DMS79 (cell line): Measurements from ENCODE around the gene CCNL1.
A peak's percentile ranks its signal among the peaks of the same experiment; 100 is the strongest.
"Not testable (repeated sequence)": the region's sequence is repeated elsewhere in the genome, so short reads cannot be mapped to it uniquely, and the experiment has no call there.

Experiments
- DNase-seq: peaks from one replicate; lab custom pipeline; 2025; lab: John Stamatoyannopoulos, UW

Gene CCNL1

DNA sequence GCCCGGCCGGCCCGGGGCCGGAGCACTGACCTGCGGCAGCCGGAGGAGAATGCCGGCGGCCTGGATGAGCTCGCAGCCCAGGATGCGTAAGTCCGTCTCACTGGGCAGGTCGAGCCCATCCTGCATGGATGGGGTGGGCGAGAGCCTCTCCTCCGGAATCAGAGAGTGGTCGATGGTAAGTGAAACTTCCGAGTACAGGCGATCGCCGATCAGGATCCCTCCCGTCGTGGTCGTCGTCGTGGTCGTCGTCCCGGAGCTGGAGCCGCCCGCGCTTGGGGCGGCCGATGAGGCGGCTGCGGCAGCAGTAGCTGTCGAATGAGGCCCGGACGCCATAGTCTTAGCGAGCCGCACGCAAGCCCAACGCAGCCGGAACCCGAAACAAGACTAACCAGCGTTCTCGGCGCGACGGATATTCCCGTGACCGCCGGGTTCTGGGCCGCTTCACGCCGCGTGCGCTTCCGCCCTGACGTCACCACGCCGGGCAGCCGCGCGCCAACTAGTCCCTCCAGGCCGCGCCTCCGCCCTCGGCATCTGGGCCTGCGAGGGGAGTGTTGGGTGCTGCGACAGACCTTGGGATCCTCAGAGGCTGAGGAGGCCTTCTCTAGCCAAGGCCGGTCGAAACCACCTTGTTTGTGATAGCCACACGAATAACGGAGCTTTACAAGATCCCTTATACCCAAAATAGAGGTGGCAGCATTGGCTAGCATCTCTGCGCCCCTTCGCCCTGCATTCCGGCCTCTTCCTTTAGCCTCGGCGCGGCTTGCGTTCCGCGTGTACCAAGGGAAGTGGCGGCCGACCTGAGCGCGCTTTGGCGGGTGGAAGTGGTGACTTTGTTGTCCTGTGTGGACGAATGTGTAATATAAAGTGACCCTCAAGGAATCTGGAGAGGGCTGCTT lies at the start of gene CCNL1:
CCNL1 (minus strand) TSS at position 386 of the 896 bp plus-strand sequence; CDS start at position 333, 53 bp downstream.
- peak; percentile 86 for DNase-seq

DNA sequence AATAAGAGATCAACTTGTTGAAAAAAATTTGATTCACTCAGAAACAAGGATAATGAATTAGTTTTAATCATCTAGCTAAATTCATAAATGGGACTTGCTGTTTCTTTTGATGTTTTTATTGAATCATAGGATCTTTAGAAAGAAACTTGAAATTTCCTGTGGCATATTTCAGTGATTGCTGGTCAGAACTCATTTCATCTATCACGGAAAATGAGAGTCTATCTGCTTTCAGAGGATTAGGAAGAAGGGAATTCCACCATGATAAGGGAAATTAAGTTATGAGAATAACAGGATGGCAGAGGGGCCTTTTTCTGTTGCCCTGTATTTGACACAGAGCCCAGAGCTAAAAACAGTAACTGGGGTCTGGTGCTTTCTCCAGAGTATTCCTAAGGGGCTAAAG lies 44.9 kb upstream of the CCNL1 start:
- DNase-seq = no peak

DNA sequence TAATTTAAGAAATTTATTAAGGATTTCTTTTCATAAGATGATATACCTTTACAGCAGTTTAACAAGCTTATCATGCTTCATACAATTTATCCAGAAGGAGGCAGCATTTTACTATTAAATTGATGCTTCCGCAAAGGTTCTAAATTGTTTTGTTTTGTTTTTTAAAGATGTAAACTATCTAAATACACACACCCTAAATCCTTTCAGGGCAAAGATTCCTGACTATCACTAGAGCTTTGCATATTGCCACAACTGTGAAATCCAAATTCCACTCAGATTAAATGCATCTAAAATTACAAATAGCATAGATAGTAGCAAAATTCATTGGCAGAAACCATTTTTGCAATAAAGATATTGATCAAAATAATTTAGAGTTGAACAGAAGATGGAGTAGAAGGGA lies 44.5 kb upstream of the CCNL1 start:
- no peak for DNase-seq

DNA sequence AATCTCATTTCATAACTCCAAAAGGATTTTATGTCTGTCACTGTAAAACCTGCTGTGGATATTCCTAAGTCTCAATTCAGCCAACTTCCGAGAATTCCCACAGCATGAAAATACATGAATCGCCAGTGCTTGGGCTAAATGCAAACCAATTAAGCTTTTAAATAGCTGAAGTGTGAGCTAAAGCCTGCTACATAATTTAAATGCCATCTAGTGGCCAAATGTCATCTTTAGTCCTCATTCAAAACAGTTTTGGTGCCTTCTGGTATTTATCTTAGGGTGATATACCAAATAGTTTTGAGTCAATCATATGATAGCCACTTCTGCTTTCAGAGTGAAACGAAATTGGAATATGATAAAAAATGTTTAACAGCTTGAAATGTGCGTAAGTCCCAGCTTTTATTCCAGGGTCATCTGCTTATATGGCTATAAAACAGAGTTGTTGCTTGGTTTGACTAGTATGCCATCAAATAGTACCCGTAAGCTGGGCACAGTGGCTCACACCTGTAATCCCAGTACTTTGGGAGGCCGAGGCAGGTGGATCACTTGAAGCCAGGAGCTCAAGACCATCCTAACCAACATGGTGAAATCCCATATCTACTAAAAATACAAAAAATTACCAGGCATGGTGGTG lies 41.8 kb upstream of the CCNL1 start:
- DNase-seq = no peak

DNA sequence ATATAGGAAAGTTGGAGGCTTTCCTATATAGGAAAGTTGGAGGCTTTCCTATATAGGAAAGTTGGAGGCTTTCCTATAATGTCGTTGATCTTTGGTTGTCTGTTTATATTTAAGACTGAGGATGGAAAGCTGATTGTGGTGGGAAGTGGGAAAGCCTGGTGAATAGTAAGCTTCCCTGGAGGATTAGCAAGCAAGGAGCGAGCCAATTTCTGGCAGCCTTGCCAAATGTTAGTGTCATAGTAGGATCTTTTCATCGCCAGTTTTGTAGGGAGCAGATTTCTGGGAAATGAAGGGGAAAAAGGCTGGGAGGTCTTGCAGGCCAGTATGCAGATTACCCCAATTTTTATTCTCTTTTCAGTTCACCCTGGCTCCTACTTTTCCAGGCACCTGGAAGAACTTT lies 39.9 kb upstream of the CCNL1 start:
- DNase-seq = no peak

DNA sequence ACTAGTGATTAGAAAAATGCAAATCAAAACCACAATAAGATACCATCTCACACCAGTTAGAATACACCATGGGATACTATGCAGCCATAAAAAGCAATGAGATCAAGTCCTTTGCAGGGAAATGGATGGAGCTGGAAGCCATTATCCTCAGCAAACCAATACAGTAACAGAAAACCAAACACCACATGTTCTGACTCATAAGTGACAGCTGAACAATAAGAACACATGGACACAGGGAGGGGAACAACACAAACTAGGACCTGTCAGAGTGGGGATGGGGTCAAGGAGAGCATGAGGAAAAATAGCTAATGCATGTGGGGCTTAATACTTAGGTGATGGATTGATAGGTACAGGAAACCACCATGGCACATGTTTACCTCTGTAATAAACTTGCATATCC lies 36.0 kb upstream of the CCNL1 start:
- no peak for DNase-seq

DNA sequence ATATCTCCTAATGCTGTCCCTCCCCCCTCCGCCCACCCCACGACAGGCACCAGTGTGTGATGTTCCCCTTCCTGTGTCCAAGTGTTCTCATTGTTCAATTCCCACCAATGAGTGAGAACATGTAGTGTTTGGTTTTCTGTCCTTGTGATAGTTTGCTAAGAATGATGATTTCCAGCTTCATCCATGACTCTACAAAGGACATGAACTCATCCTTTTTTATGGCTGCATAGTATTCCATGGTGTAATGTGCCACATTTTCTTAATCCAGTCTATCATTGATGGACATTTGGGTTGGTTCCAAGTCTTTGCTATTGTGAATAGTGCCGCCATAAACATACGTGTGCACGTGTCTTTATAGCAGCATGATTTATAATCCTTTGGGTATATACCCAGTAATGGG lies 31.2 kb upstream of the CCNL1 start:
- not testable (repeated sequence) for DNase-seq

DNA sequence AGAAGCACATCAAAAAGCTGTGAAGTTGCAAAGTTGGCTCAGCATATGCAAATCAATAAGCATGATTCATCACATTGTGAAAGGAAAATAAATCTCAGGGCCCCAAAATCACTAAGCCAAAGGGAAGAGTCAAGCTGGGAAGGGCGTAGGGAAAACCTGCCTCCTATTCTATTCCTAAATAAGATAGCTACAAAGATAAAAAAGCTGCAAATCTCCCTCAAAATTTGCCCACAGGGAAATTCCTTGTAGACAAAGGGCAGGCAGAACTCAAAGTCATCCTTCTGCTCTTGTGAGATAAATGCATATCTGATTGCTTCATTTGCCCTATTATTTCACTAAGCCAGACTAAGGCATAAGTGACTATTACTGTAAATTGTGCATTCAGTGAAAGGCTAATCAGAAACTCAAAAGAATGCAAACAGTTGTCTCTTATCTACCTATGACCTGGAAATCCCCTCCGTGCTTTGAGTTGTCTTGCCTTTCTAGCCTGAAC lies 30.5 kb upstream of the CCNL1 start:
- DNase-seq = no peak

DNA sequence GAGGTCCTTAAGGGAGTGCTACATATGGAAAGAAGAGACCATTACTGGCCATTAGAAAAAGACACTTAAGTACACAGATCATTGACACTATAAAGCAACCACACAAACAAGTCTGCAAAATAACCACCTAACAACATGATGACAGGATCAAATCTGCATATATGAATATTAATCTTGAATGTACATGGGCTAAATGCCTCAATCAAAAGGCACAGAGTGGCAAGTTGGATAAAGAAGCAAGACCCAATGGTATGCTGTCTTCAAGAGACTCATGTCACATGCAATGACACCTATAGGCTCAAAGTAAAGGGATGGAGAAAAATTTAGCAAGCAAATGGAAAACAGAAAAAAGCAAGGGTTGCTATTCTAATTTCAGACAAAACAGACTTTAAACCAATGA lies 28.4 kb upstream of the CCNL1 start:
- DNase-seq = no peak

DNA sequence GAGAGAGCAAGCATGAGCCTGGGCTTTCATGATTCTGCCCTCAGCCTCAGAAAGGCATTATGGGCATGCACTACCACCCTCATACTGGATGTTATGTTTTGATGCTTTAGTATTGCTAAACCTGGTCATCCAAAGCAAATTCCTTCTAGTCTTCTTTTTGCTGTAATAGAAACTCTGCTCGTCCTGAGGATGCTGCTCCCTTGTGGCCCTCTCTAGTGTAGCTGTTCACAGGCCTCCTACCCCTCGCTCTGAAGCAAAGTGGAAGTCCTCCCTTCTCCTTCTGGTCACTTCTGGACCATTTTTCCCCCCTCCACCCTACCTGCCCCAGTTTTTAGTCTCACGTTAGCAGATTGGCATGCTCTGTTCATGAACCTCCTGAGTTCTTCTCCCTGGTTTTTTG lies 22.9 kb upstream of the CCNL1 start:
- no peak for DNase-seq

DNA sequence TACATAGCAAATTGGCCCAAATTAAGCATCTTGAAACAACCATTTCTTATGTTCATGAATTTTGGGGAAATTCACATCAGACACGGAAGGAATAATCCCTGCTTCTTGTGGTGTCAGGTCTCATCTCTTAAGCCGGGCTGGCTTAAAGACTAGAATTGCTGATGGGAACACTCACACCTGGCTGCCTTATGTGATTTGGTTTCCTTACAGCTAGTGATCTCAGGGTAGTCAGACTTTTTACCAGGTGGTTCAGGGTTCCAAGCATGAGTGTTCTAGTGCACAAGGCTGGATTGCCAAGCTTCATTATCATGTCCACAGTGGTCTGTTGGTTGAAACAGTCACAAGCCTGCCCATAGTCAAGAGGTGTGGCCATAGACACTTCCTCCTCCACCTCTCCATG lies 20.3 kb upstream of the CCNL1 start:
- DNase-seq = no peak

DNA sequence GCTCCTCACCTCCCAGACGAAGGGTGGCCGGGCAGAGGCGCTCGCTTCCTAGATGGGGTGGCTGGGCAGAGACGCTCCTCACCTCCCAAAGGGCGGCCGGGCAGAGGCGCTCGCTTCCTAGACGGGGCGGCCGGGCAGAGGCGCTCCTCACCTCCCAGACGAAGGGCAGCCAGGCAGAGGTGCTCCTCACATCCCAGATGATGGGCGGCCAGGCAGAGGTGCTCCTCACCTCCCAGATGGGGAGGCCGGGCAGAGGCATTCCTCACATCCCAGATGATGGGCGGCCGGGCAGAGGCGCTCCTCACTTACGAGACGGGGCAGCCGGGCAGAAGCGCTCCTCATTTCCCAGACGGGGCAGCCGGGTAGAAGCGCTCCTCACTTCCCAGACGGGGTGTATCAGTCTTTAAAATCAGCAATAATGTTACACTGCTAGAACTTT lies 19.4 kb upstream of the CCNL1 start:
- DNase-seq = no peak

DNA sequence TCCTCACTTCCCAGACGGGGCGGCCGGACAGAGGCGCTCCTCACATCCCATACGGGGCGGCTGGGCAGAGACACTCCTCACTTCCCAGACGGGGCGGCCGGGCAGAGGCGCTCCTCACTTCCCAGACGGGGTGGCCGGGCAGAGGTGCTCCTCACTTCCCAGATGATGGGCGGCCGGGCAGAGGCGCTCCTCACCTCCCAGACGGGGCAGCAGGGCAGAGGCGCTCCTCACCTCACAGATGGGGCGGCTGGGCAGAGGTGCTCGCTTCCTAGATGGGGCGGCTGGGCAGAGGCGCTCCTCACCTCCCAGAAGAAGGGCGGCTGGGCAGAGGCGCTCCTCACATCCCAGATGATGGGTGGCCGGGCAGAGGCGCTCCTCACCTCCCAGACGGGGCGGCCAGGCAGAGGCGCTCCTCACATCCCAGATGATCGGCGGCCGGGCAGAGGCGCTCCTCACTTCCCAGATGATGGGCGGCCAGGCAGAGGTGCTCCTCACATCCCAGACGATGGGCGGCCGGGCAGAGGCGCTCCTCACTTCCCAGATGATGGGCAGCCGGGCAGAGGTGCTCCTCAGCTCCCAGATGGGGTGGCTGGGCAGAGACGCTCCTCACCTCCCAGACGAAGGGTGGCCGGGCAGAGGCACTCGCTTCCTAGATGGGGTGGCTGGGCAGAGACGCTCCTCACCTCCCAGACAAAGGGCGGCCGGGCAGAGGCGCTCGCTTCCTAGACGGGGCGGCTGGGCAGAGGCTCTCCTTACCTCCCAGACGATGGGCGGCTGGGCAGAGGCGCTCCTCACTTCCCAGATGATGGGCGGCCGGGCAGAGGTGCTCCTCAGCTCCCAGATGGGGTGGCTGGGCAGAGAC lies 18.8 kb upstream of the CCNL1 start:
- not testable (repeated sequence) for DNase-seq

DNA sequence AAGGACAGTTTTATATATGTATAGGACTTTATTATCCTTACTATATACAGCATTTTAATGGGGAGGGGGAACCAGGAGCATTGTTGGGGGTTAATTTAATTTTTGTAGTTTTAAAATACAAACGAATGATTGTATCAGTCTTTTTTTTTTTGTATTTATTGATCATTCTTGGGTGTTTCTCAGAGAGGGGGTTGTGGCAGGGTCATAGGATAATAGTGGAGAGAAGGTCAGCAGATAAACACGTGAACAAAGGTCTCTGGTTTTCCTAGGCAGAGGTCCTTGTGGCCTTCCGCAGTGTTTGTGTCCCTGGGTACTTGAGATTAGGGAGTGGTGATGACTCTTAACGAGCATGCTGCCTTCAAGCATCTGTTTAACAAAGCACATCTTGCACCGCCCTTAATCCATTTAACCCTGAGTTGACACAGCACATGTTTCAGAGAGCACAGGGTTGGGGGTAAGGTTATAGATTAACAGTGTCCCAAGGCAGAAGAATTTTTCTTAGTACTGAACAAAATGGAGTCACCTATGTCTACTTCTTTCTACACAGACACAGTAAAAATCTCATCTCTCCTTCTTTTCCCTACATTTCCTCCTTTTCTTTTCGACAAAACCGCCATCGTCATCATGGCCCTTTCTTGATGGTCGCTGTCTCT lies 18.0 kb upstream of the CCNL1 start:
- not testable (repeated sequence) for DNase-seq

DNA sequence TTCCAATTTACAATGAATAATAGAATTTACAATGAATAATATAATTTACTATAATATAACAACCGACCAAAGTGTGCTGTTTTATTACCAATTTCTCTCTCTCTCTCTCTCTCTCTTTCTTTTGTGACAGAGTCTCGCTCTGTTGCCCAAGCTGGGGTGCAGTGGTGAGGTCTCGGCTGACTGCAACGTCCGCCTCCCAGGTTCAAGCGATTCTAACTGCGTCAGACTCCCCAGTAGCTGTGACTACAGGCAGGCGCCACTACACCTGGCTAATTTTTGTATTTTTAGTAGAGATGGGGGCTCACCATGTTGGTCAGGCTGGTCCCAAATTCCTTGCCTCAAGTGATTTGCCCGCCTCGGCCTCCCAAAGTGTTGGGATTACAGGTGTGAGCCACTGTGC lies 17.0 kb upstream of the CCNL1 start:
- no peak for DNase-seq

DNA sequence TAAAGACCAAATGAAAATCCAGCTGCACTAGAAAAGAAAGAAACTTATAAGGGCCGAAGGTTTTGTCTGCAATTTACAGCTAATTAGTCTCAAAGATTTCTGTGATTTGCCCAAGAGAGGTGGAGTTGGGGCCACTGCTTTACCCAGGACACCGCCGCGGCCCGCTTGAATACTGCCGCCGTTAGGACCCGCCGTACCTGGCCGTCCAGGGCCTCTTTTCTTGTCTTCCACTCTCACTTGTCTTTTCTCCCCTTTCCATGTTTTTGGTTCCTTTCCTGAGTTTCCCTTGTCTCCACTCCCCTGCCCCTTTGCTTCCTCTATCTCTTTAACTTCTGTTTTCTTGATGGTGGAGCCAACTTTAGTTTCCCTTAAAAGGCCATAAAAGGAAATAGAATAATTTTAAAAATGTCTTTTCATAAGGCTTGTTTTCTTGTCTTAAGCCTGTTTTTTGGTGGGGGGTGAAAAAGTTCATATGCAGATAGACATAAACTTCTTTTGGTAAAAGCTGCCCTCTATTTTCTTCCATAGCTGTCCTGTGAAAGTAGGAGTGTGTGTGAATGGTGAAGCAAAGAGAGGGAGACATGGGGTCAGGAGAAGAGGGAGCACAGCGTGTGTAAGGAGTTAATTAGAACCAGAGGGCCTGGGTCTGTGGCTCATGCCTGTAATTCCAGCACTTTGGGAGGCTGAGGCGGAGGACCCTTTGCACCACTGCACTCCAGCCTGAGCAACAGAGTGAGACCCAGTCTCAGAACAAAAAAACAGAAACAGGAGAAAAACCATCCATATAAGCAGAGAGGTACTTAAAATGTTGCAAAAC lies 16.0 kb upstream of the CCNL1 start:
- DNase-seq = no peak

DNA sequence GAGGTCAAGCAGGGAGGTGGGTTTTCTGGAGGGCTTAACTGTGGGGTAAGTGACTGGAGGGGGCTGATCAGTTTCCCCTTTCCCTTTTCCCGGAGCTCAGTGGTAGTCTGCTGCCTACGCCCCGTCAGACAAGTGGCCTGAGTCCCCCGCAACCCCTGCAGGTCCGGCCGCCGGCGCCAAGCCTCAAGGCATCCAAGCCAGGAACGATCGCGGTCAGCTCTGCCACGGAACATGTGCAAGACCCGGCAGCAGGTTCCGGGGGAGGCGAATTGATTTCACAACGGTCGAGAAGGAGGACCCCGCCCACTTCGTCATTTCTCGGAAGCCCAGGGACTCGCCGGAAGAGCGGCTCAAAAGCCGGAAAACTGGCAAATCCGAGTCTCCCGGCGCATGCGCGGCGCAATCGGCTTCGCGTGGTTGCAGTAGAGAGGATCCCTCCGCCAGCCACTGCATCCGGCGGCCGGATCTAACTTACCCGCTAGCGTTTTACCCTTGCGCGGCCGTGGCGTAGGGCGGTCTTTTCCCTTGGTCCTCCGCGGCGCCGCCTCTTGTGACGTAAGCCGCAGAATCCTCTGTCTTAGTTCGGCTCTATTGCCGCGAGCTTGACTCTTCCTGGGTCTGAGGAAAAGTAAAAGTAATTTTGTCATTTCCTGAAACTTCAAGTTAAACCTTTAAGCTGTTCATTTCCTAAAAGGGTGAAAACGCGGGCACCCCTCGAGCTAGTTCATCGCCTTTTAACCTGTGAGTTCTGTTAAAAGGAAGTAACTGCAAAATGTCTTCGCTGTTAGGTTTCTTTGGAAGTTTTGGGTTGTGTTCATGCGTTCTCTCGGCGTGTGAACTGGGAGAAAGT lies 14.9 kb upstream of the CCNL1 start:
- DNase-seq = peak; percentile 97

DNA sequence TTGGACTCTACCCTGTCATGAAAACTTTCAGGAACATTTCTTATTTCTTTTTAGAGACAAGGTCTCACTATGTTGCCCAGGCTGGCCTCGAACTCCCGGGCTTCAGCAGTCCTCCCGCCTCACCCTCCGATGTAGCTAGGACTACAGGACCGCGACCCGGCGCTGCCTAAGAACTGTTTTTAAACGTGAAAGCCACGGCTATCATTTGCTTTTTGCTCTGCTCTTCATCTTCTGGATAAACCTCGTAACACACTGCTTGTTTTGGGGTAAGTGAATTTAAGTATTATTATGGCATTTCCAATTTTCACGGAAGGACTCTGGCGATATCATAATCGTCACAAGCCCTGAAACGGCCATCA lies 14.3 kb upstream of the CCNL1 start:
- DNase-seq = peak; percentile 73

DNA sequence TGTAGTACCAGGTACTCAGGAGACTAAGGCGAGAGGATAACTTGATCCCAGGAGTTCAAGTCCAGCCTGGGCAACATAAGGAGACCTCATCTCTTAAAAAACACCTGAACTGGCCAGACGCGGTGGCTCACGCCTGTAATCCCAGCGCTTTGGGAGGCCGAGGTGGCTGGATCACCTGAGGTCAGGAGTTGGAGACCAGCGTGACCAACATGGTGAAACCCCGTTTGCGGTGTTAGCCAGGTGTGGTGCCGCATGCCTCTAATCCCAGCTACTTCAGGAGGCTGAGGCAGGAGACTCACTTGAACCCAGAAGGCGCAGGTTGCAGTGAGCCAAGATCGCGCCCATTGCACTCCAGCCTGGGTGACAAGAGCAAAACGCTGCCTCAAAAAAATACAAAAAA lies 13.4 kb upstream of the CCNL1 start:
- not testable (repeated sequence) for DNase-seq

DNA sequence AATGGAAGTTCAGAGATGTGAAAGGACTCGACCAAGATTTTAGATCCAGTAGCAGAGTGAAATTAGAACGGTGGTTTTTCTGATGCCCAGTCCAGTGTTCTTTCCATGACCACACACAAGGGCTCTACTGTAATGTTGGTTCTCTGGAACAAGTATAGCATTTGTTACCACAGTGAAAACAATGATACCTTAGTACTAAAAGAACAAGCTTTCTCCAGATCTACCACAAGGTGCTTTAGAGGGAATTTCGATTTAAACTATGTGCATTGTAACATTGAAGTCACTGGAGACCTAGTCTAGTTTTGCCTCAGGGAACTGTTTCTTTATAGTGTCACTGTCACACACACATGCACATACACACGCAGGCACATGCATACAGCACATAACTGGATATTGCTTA lies 12.8 kb upstream of the CCNL1 start:
- no peak for DNase-seq
